SK-N-SH treated with all-trans-retinoic acid at 6 μM for 48 hours (cell line): ENCODE results near the gene OPA3.

Experiments used
- ARNTL ChIP-seq: fragments of 450-650 bp; formaldehyde crosslinking; IDR thresholded peaks from 2 replicates; pipeline ENCODE4 v1.5.0; 2020; ENCODE audit warnings: low read depth, mild to moderate bottlenecking, moderate library complexity, borderline replicate concordance
- CREB5 ChIP-seq: fragments of 250-450 bp; sonication (Bioruptor Pico); IDR thresholded peaks from 2 replicates; pipeline ENCODE4 v1.5.1; 2020; ENCODE audit warnings: low read depth, mild to moderate bottlenecking, moderate library complexity
- CSRNP3 ChIP-seq: fragments of 250-450 bp; sonication (Bioruptor Pico); IDR thresholded peaks from 2 replicates; pipeline ENCODE4 v1.5.1; 2021; ENCODE audit warnings: mild to moderate bottlenecking, moderate library complexity
- ESRRG ChIP-seq: fragments of 250-450 bp; sonication (Bioruptor Pico); IDR thresholded peaks from 2 replicates; pipeline ENCODE4 v1.6.1; 2021; ENCODE audit warnings: mild to moderate bottlenecking
- POU6F1 ChIP-seq: fragments of 250-450 bp; sonication (Bioruptor Pico); IDR thresholded peaks from 2 replicates; pipeline ENCODE4 v1.8.0; 2021; ENCODE audit warnings: low read depth, mild to moderate bottlenecking, moderate library complexity, borderline replicate concordance
- PPARA ChIP-seq: fragments of 250-450 bp; sonication (Bioruptor Pico); IDR thresholded peaks from 2 replicates; pipeline ENCODE4 v1.5.0; 2020; ENCODE audit warnings: mild to moderate bottlenecking, borderline replicate concordance
- RARB ChIP-seq: fragments of 250-450 bp; sonication (Bioruptor Pico); IDR thresholded peaks from 2 replicates; pipeline ENCODE4 v1.8.0; 2021; ENCODE audit warnings: mild to moderate bottlenecking, moderate library complexity
- SNAI2 ChIP-seq: fragments of 250-450 bp; sonication (Bioruptor Pico); IDR thresholded peaks from 2 replicates; pipeline ENCODE4 v1.5.0; 2020; ENCODE audit warnings: mild to moderate bottlenecking, moderate library complexity
- ZC3H10 ChIP-seq: fragments of 250-450 bp; sonication (Bioruptor Pico); IDR thresholded peaks from 2 replicates; pipeline ENCODE4 v1.5.1; 2021; ENCODE audit warnings: mild to moderate bottlenecking, moderate library complexity

GRCh38 chr19:45576682-45577081, 7.9 kb downstream of the OPA3 start:
- no peak for TF ChIP-seq ZC3H10
- no peak for TF ChIP-seq CREB5
- no peak for TF ChIP-seq POU6F1
- no peak for TF ChIP-seq ESRRG (CRISPR knock-in tag)
- no peak for TF ChIP-seq CSRNP3 (CRISPR knock-in tag)
- TF ChIP-seq ARNTL (CRISPR knock-in tag): no peak
- no peak for TF ChIP-seq PPARA
- TF ChIP-seq SNAI2 (CRISPR knock-in tag): no peak
- TF ChIP-seq RARB (CRISPR knock-in tag): no peak
